Lung (tissue), 12 donors: ENCODE results near the gene C1QTNF6. TPM values are rescaled to one million over a fixed set of nuclear protein-coding genes. Genes with fewer than 3 reads are reported as not detected.

ENCODE experiments used
- ATAC-seq: fragments of 200-7000 bp; cut with Tn5 transposase; one replicate; pipeline ENCODE4 v1.9.1; 2020; ENCODE audit warnings: moderate number of reproducible peaks; ENCODE audit not compliant: insufficient read depth, low FRiP score
- DNase-seq, 3 donors: peaks; one replicate each; pipeline ENCODE4 v3.0.0-alpha.2; 2013 to 2017
- H3K27ac ChIP-seq, 2 donors: one replicate each; pipeline ENCODE4 v1.5.1; 2013; ENCODE audit warnings: mild to moderate bottlenecking in 2 of 2, moderate library complexity in 2 of 2, control low read depth in 1 of 2, inconsistent platforms in 1 of 2, low read depth in 1 of 2, low read length in 1 of 2
- H3K27me3 ChIP-seq, 3 donors: one replicate each; pipeline ENCODE4 v1.5.1; 2013; ENCODE audit warnings: low read length in 2 of 3; ENCODE audit not compliant: control insufficient read depth in 3 of 3, insufficient read depth in 3 of 3
- H3K36me3 ChIP-seq, 4 donors: one replicate each; pipeline ENCODE4 v1.5.1; 2013; ENCODE audit warnings: low read length in 4 of 4, mild to moderate bottlenecking in 1 of 4, moderate library complexity in 1 of 4; ENCODE audit not compliant: control insufficient read depth in 4 of 4, insufficient read depth in 4 of 4
- H3K4me1 ChIP-seq, 5 donors: one replicate each; pipeline ENCODE4 v1.5.1; 2013; ENCODE audit warnings: low read length in 5 of 5, mild to moderate bottlenecking in 2 of 5, moderate library complexity in 1 of 5; ENCODE audit not compliant: control insufficient read depth in 5 of 5, insufficient read depth in 5 of 5
- H3K4me3 ChIP-seq: one replicate; pipeline ENCODE4 v1.5.1; 2013; ENCODE audit warnings: mild to moderate bottlenecking, control low read depth, moderate library complexity
- H3K9ac ChIP-seq, 2 donors: one replicate each; pipeline ENCODE4 v1.5.1; 2013; ENCODE audit warnings: low read length in 2 of 2, control low read depth in 1 of 2; ENCODE audit not compliant: insufficient read depth in 1 of 2
- H3K9me3 ChIP-seq, 4 donors: one replicate each; pipeline ENCODE4 v1.5.1; 2013; ENCODE audit warnings: low read length in 3 of 4, mild to moderate bottlenecking in 1 of 4, moderate library complexity in 1 of 4; ENCODE audit not compliant: control insufficient read depth in 4 of 4, insufficient read depth in 3 of 4
- CTCF ChIP-seq: IDR thresholded peaks from 2 replicates; pipeline ENCODE4 v1.5.1; 2012; ENCODE audit warnings: mild to moderate bottlenecking; ENCODE audit errors: control extremely low read depth, extremely low read depth
- WGBS, 2 donors: extraction: QIAGEN DNeasy Blood & Tissue Kit; methylation state at CpG; one replicate each; pipeline ENCODE4 v1.1.7; 2013; 5-methylcytosine and 5-hydroxymethylcytosine counted together
- polyA plus RNA-seq, 2 donors: library from polyadenylated mRNA; stranded (reverse); fragments of 200-250 nt; gene quantifications; one replicate each; pipeline ENCODE4 v1.2.1, GENCODE V29; 2013
- total RNA-seq, 2 donors: library from RNA; depleted of rRNA in 1 of 2; stranded (reverse); fragments of >200 nt in 1 of 2; gene quantifications; one replicate each; pipeline ENCODE4 v1.2.1, GENCODE V29; 2014 to 2021
- donor health status: control.
- donor health status: control.
- donor health status: Bipolar disorder and iron deficiency.
- donor health status: healthy.
- donor health status: DM: yes; HTN: yes; CAD: no.

Gene C1QTNF6
- total and polyA plus RNA-seq, 4 donors = 3.8 to 14.0 (median 4.3) TPM

DNA sequence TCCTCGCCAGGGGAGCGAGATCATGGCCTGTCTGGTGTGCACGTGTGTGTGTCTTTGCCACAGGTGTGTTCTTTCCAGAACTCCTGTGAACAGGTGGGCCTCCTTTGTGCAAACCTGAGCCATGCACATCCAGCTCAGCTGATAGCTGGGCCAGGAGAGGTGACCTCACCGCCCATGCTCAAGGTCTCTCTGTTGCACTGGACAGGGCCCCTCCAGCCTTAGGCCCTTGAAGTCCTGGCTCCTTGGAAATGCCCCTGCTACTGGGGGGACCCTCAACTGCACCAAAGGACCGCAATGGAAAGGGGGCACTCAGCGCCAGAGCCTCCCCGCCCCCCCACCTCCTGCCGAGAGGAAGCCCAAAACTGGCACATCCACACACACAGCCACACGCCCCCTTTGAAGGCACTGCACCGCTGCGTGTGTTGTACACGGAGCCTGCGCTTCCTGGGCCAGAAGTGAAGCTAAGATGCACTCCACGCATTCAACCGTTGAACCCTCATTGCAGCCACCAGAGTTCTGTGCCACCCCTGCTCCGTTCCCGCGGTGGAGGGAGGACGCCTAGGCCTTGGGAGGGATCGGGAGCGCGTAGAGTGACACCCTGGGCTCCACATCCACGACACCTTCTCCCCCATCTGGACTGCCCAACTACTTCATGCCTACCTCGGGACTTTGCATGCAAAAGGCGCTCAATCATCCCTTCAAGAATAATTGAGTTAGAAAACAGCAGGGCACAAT, 21.9 kb downstream of the C1QTNF6 start:
- no peaks in the 10 kb centered on the region for H3K36me3 ChIP-seq
- 60 to 70% methylated on average over 25 of the region's 25 CpGs for WGBS, 2 donors
- no peaks in the 10 kb centered on the region for H3K27me3 ChIP-seq
- peak; percentile 22 for ATAC-seq
- H3K27ac ChIP-seq = no peak overlapping the region
- no peak overlapping the region for H3K9ac ChIP-seq
- no peak overlapping the region for H3K4me3 ChIP-seq
- DNase-seq = no peak
- TF ChIP-seq CTCF = no peak
- peaks cover 0 to 6% (median 0%) of the 10 kb centered on the region in 5 donors for H3K4me1 ChIP-seq
- no peaks in the 10 kb centered on the region for H3K9me3 ChIP-seq

- Histone ChIP-seq H3K27ac (no peak overlapping the region), H3K27me3 (no peaks in the 10 kb centered on the region), H3K36me3 (no peaks in the 10 kb centered on the region), H3K9ac (no peak overlapping the region), H3K9me3 (no peaks in the 10 kb centered on the region), H3K4me3 (no peak overlapping the region), H3K4me1 (peaks cover 0 to 6% (median 0%) of the 10 kb centered on the region in 5 donors)
- ATAC-seq (no peak), DNase-seq (no peak)
- no peak for TF ChIP-seq CTCF
- 87 to 92% methylated on average over 9 of the region's 9 CpGs for WGBS, 2 donors
Observed at GRCh38 chr22:37165066-37165465, 23.0 kb downstream of the C1QTNF6 start.

GRCh38 chr22:37164505-37164887, 23.6 kb downstream of the C1QTNF6 start:
- H3K27ac ChIP-seq = no peak overlapping the region
- 58 to 84% methylated on average over 4 to 5 of the region's 5 CpGs for WGBS, 2 donors
- no peak for TF ChIP-seq CTCF
- H3K36me3 ChIP-seq = no peaks in the 10 kb centered on the region
- no peaks in the 10 kb centered on the region for H3K27me3 ChIP-seq
- peaks cover 0 to 6% (median 0%) of the 10 kb centered on the region in 5 donors for H3K4me1 ChIP-seq
- H3K4me3 ChIP-seq = no peak overlapping the region
- ATAC-seq = no peak
- DNase-seq = no peak
- H3K9me3 ChIP-seq = no peaks in the 10 kb centered on the region
- no peak overlapping the region for H3K9ac ChIP-seq
